Activated B cell treated with CpG ODN at 0.5 μM for 24 hours (primary cell): Measurements from ENCODE around the gene IL6R. TPM values are rescaled to one million over a fixed set of nuclear protein-coding genes. Genes with fewer than 3 reads are reported as not detected.
"Not testable (repeated sequence)": the region's sequence is repeated elsewhere in the genome, so short reads cannot be mapped to it uniquely, and the experiment has no call there.

ENCODE experiments used
- ATAC-seq: fragments of 200-7000 bp; cut with Tn5 transposase; one replicate; pipeline ENCODE4 v1.10.0; 2021; ENCODE audit warnings: low read depth, mild to moderate bottlenecking, moderate library complexity
- CTCF ChIA-PET: fragments of 350-600 bp; sonication (Branson Sonifier 250); formaldehyde crosslinking; loops from one replicate; lab custom pipeline; 2021; ENCODE audit warnings: antibody characterized with exemption; lab: Charles Lee
- POLR2A ChIA-PET: fragments of 350-600 bp; sonication (Branson Sonifier 250); formaldehyde crosslinking; loops from one replicate; lab custom pipeline; 2021; ENCODE audit warnings: antibody characterized with exemption; lab: Charles Lee
- DNase-seq: peaks from one replicate; pipeline ENCODE4 v3.0.0; 2022
- H3K27ac Mint-ChIP-seq: one replicate; pipeline ENCODE4 v1.8.0; 2020; ENCODE audit warnings: mixed read lengths
- H3K27me3 Mint-ChIP-seq: one replicate; pipeline ENCODE4 v1.8.0; 2021; ENCODE audit warnings: mixed read lengths
- H3K36me3 Mint-ChIP-seq: one replicate; pipeline ENCODE4 v1.8.0; 2021; ENCODE audit warnings: low read depth, mixed read lengths
- H3K4me1 Mint-ChIP-seq: one replicate; pipeline ENCODE4 v1.8.0; 2021; ENCODE audit warnings: mixed read lengths
- H3K4me3 Mint-ChIP-seq: one replicate; pipeline ENCODE4 v1.8.0; 2020; ENCODE audit warnings: mild to moderate bottlenecking, mixed read lengths
- H3K9me3 Mint-ChIP-seq: one replicate; pipeline ENCODE4 v1.8.0; 2020; ENCODE audit warnings: mixed read lengths
- CTCF ChIP-seq: fragments of 200-600 bp; IDR thresholded peaks from one replicate; pipeline ENCODE4 v1.8.0; 2022; ENCODE audit warnings: antibody characterized with exemption, mild to moderate bottlenecking
- intact Hi-C: fragments of 100-400 bp; cut with micrococcal nuclease; formaldehyde crosslinking; loops from one replicate; pipeline ENCODE4 v1.15.1; 2024
- total RNA-seq: library from RNA; stranded (reverse); gene quantifications from 2 replicates; pipeline ENCODE4 v1.2.3, GENCODE V29; 2022

IL6R gene
- 3.3 and 5.1 TPM in 2 replicates for total RNA-seq

- H3K36me3 Mint-ChIP-seq = no peaks in the 10 kb centered on the region
- no peaks in the 10 kb centered on the region for H3K27me3 Mint-ChIP-seq
- no peak for TF ChIP-seq CTCF
- peak within 1 kb of the TSS; percentile 81 for H3K4me3 Mint-ChIP-seq
- intact Hi-C loops = loop anchor here (1.0 to 5.0 kb wide), 3 partner anchors 74 to 202 kb away; partner anchors contain the start of genes ADAR and ATP8B2
- peak; percentile 68 for DNase-seq
- ATAC-seq = peak; percentile 60
- POLR2A ChIA-PET = interaction anchor here (0.6 to 0.8 kb wide), 2 partner anchors 16 to 79 kb away, joined by 3 read pairs; no protein-coding TSS in a partner anchor
- CTCF ChIA-PET = interaction anchor here (1.0 to 3.1 kb wide), 2 partner anchors 15 to 75 kb away, joined by 3 to 13 read pairs; no protein-coding TSS in a partner anchor
- H3K4me1 Mint-ChIP-seq = peaks cover 55% of the 10 kb centered on the region
- no peaks in the 10 kb centered on the region for H3K9me3 Mint-ChIP-seq
- peak within 1 kb of the TSS; percentile 86 for H3K27ac Mint-ChIP-seq
These were observed at the start of gene IL6R for GRCh38 chr1:154404984-154405746. IL6R (plus strand) TSS chr1:154405343; CDS start chr1:154405630, 287 bp downstream.

- Mint-ChIP-seq H3K4me3 (no peak overlapping the region), H3K36me3 (no peaks in the 10 kb centered on the region), H3K27me3 (peaks cover 6% of the 10 kb centered on the region), H3K4me1 (peaks cover 3% of the 10 kb centered on the region), H3K27ac (no peak overlapping the region), H3K9me3 (no peaks in the 10 kb centered on the region)
- intact Hi-C loops = loop anchor here (10.0 kb wide), 1 partner anchor 116 kb away; no protein-coding TSS in a partner anchor
- DNase-seq = no peak
- ATAC-seq = no peak
- ChIA-PET POLR2A (no interaction called here), CTCF (no interaction called here)
- no peak for TF ChIP-seq CTCF
These were observed 46.6 kb upstream of the IL6R start for GRCh38 chr1:154358519-154358918.

- H3K36me3 Mint-ChIP-seq = no peaks in the 10 kb centered on the region
- ATAC-seq = no peak
- no peak overlapping the region for H3K27ac Mint-ChIP-seq
- H3K9me3 Mint-ChIP-seq = no peaks in the 10 kb centered on the region
- H3K4me3 Mint-ChIP-seq = no peak overlapping the region
- intact Hi-C loops = no loop called here
- no peak for DNase-seq
- no peaks in the 10 kb centered on the region for H3K27me3 Mint-ChIP-seq
- ChIA-PET CTCF (no interaction called here), POLR2A (no interaction called here)
- TF ChIP-seq CTCF = no peak
- H3K4me1 Mint-ChIP-seq = no peaks in the 10 kb centered on the region
These were observed 44.9 kb upstream of the IL6R start for GRCh38 chr1:154360288-154360687.

GRCh38 chr1:154360881-154361280 is 44.3 kb upstream of the IL6R start:
- H3K4me3 Mint-ChIP-seq, H3K4me1 Mint-ChIP-seq, intact Hi-C loops, CTCF ChIA-PET, ATAC-seq, H3K9me3 Mint-ChIP-seq, DNase-seq, POLR2A ChIA-PET, H3K36me3 Mint-ChIP-seq, H3K27ac Mint-ChIP-seq, H3K27me3 Mint-ChIP-seq: not testable (repeated sequence)

GRCh38 chr1:154361357-154361756 is 43.8 kb upstream of the IL6R start:
- intact Hi-C loops = no loop called here
- POLR2A ChIA-PET = no interaction called here
- Mint-ChIP-seq H3K27me3 (peaks cover 3% of the 10 kb centered on the region), H3K4me3 (no peak overlapping the region), H3K4me1 (no peaks in the 10 kb centered on the region), H3K9me3 (no peaks in the 10 kb centered on the region), H3K27ac (no peak overlapping the region), H3K36me3 (no peaks in the 10 kb centered on the region)
- ATAC-seq (no peak), DNase-seq (no peak)
- CTCF ChIA-PET = no interaction called here
- TF ChIP-seq CTCF = no peak
